CD14-positive monocyte (primary cell): ENCODE results near the gene KIAA1549. TPM values are rescaled to one million over a fixed set of nuclear protein-coding genes. Genes with fewer than 3 reads are reported as not detected.

Experiments used
- DNase-seq, 3 donors: peaks; one replicate each; pipeline ENCODE4 v3.0.0-alpha.2; 2011 to 2022
- H2AFZ ChIP-seq: 2 replicates; pipeline ENCODE4 v1.6.0; 2012; ENCODE audit warnings: mild to moderate bottlenecking, low read depth, low read length, inconsistent platforms; ENCODE audit not compliant: insufficient read depth, poor library complexity, severe bottlenecking
- H3K27ac ChIP-seq, 2 donors: 1 replicate in 1 of 2; 2 replicates in 1 of 2; pipeline ENCODE4 v1.5.1; 2012 to 2013; ENCODE audit warnings: low read length in 2 of 2, control low read depth in 1 of 2, inconsistent platforms in 1 of 2, low read depth in 1 of 2, mild to moderate bottlenecking in 1 of 2
- H3K27me3 ChIP-seq, 2 donors: one replicate each; pipeline versions ENCODE4 v1.6.0 to v1.6.1; 2011 to 2013; ENCODE audit warnings: low read length in 2 of 2; ENCODE audit not compliant: control insufficient read depth in 2 of 2, insufficient read depth in 2 of 2
- H3K36me3 ChIP-seq, 2 donors: replicated peaks in 1 of 2; 1 replicate in 1 of 2; 2 replicates in 1 of 2; pipeline versions ENCODE4 v1.5.1 to v1.6.1; 2012 to 2013; ENCODE audit warnings: low read length in 2 of 2, control low read depth in 1 of 2, inconsistent platforms in 1 of 2, mild to moderate bottlenecking in 1 of 2; ENCODE audit not compliant: insufficient read depth in 2 of 2, control insufficient read depth in 1 of 2
- H3K4me1 ChIP-seq, 2 donors: 1 replicate in 1 of 2; 2 replicates in 1 of 2; pipeline versions ENCODE4 v1.5.1 to v1.6.1; 2012 to 2013; ENCODE audit warnings: low read length in 2 of 2, control low read depth in 1 of 2, inconsistent platforms in 1 of 2, mild to moderate bottlenecking in 1 of 2, moderate library complexity in 1 of 2; ENCODE audit not compliant: insufficient read depth in 2 of 2, control insufficient read depth in 1 of 2
- H3K4me2 ChIP-seq: replicated peaks from 2 replicates; pipeline ENCODE3; 2012; ENCODE audit warnings: low read length, moderate library complexity, mild to moderate bottlenecking; ENCODE audit not compliant: poor library complexity, severe bottlenecking; ENCODE audit errors: extremely low read depth
- H3K4me3 ChIP-seq, 3 experiments: fragments of 200-600 bp in 1 of 3; sonication (generic) in 1 of 3; replicated peaks in 1 of 3; 1 replicate in 2 of 3; 2 replicates in 1 of 3; pipeline ENCODE4 v1.5.1; 2011 to 2013; ENCODE audit warnings: low read length in 3 of 3, mild to moderate bottlenecking in 3 of 3, control low read depth in 2 of 3, low read depth in 2 of 3, inconsistent platforms in 1 of 3, moderate library complexity in 1 of 3
- H3K79me2 ChIP-seq: 2 replicates; pipeline ENCODE4 v1.6.0; 2012; ENCODE audit warnings: mild to moderate bottlenecking, control low read depth, inconsistent platforms, low read length, moderate library complexity; ENCODE audit not compliant: insufficient read depth
- H3K9ac ChIP-seq: 2 replicates; pipeline ENCODE4 v1.6.0; 2017; ENCODE audit warnings: low read length, mild to moderate bottlenecking; ENCODE audit not compliant: insufficient read depth, poor library complexity, severe bottlenecking
- H3K9me3 ChIP-seq, 2 donors: replicated peaks in 1 of 2; 1 replicate in 1 of 2; 2 replicates in 1 of 2; pipeline versions ENCODE4 v1.5.1 to v1.6.1; 2012 to 2013; ENCODE audit warnings: low read length in 2 of 2, control low read depth in 1 of 2; ENCODE audit not compliant: control insufficient read depth in 1 of 2, insufficient read depth in 1 of 2
- H4K20me1 ChIP-seq: 2 replicates; pipeline ENCODE4 v1.6.0; 2012; ENCODE audit warnings: mild to moderate bottlenecking, low read length, control low read depth, moderate library complexity; ENCODE audit not compliant: insufficient read depth
- H3K27ac Mint-ChIP-seq, 7 donors: one replicate each; pipeline ENCODE4 v1.8.0; 2020; ENCODE audit warnings: mild to moderate bottlenecking in 7 of 7, mixed read lengths in 7 of 7, moderate library complexity in 6 of 7, inconsistent platforms in 2 of 7
- H3K27me3 Mint-ChIP-seq, 3 donors: one replicate each; pipeline ENCODE4 v1.8.0; 2021 to 2022; ENCODE audit warnings: low read depth in 3 of 3, mild to moderate bottlenecking in 3 of 3, mixed read lengths in 3 of 3, moderate library complexity in 3 of 3, inconsistent platforms in 1 of 3
- H3K36me3 Mint-ChIP-seq, 2 donors: one replicate each; pipeline ENCODE4 v1.8.0; 2020; ENCODE audit warnings: mixed read lengths in 2 of 2, inconsistent platforms in 1 of 2, mild to moderate bottlenecking in 1 of 2
- H3K4me1 Mint-ChIP-seq: one replicate; pipeline ENCODE4 v1.8.0; 2020; ENCODE audit warnings: mild to moderate bottlenecking, mixed read lengths
- H3K4me3 Mint-ChIP-seq, 2 donors: one replicate each; pipeline ENCODE4 v1.8.0; 2020; ENCODE audit warnings: mild to moderate bottlenecking in 2 of 2, mixed read lengths in 2 of 2, moderate library complexity in 1 of 2
- H3K9me3 Mint-ChIP-seq, 7 donors: one replicate each; pipeline ENCODE4 v1.8.0; 2020 to 2022; ENCODE audit warnings: mixed read lengths in 7 of 7, mild to moderate bottlenecking in 6 of 7, moderate library complexity in 6 of 7, inconsistent platforms in 2 of 7
- WGBS: methylation state at CpG from one replicate; pipeline ENCODE4 v1.1.5; 2013; ENCODE audit warnings: missing lambda C conversion rate; ENCODE audit not compliant: insufficient coverage; 5-methylcytosine and 5-hydroxymethylcytosine counted together
- intact Hi-C, 2 donors: fragments of 100-400 bp; cut with micrococcal nuclease; formaldehyde crosslinking; loops; one replicate each; pipeline versions ENCODE4 v1.15.0 to v1.15.1; 2023
- polyA plus RNA-seq, 3 donors: library from polyadenylated mRNA; depleted of rRNA in 1 of 3; unstranded in 2 of 3; stranded (reverse) in 1 of 3; fragments of 300-500 nt in 2 of 3; fragments of >200 nt in 1 of 3; fragmentation: Illumina TruSeq in 2 of 3; gene quantifications; 1 replicate in 2 of 3; 2 replicates in 1 of 3; pipeline ENCODE4 v1.2.3, GENCODE V29; 2012 to 2021
- TF ChIP-seq, protein P1 (sequence below): fragments of 200-600 bp; IDR thresholded peaks from one replicate; pipeline ENCODE4 v1.8.0; 2022; ENCODE audit warnings: antibody characterized with exemption, mild to moderate bottlenecking

Gene KIAA1549
- polyA plus RNA-seq, 3 donors = 0.03 TPM; not detected in 1

- Mint-ChIP-seq H3K36me3 (no peaks in the 10 kb centered on the region), H3K4me1 (peaks cover 4% of the 10 kb centered on the region), H3K27me3 (no peaks in the 10 kb centered on the region), H3K27ac (no peak overlapping the region), H3K9me3 (no peaks in the 10 kb centered on the region), H3K4me3 (no peak overlapping the region)
- Histone ChIP-seq H4K20me1 (no peaks in the 10 kb centered on the region), H3K36me3 (no peaks in the 10 kb centered on the region), H3K4me3 (no peak overlapping the region), H3K79me2 (no peaks in the 10 kb centered on the region), H3K4me1 (no peaks in the 10 kb centered on the region), H2AFZ (no peak overlapping the region), H3K9ac (no peak overlapping the region), H3K4me2 (no peak overlapping the region), H3K27ac (no peak overlapping the region), H3K27me3 (no peaks in the 10 kb centered on the region), H3K9me3 (no peaks in the 10 kb centered on the region)
- 97% methylated on average over 16 of the region's 21 CpGs for WGBS
- intact Hi-C loops = no loop called here
- DNase-seq = no peak
- TF ChIP-seq, protein P1, sequence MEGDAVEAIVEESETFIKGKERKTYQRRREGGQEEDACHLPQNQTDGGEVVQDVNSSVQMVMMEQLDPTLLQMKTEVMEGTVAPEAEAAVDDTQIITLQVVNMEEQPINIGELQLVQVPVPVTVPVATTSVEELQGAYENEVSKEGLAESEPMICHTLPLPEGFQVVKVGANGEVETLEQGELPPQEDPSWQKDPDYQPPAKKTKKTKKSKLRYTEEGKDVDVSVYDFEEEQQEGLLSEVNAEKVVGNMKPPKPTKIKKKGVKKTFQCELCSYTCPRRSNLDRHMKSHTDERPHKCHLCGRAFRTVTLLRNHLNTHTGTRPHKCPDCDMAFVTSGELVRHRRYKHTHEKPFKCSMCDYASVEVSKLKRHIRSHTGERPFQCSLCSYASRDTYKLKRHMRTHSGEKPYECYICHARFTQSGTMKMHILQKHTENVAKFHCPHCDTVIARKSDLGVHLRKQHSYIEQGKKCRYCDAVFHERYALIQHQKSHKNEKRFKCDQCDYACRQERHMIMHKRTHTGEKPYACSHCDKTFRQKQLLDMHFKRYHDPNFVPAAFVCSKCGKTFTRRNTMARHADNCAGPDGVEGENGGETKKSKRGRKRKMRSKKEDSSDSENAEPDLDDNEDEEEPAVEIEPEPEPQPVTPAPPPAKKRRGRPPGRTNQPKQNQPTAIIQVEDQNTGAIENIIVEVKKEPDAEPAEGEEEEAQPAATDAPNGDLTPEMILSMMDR = no peak
Measured at GRCh38 chr7:138890499-138891445, 90.4 kb downstream of the KIAA1549 start.

GRCh38 chr7:138889582-138890498, 91.3 kb downstream of the KIAA1549 start:
- peaks cover 4% of the 10 kb centered on the region for H3K4me1 Mint-ChIP-seq
- no peaks in the 10 kb centered on the region for H3K9me3 ChIP-seq
- no peak for DNase-seq
- no peak overlapping the region for H3K4me3 ChIP-seq
- H3K4me2 ChIP-seq = no peak overlapping the region
- no peaks in the 10 kb centered on the region for H4K20me1 ChIP-seq
- H3K79me2 ChIP-seq = no peaks in the 10 kb centered on the region
- H3K27ac Mint-ChIP-seq = no peak overlapping the region
- no peak overlapping the region for H3K27ac ChIP-seq
- H3K27me3 ChIP-seq = no peaks in the 10 kb centered on the region
- H3K4me1 ChIP-seq = no peaks in the 10 kb centered on the region
- WGBS = 91% methylated on average over 11 of the region's 12 CpGs
- no peaks in the 10 kb centered on the region for H3K36me3 Mint-ChIP-seq
- intact Hi-C loops = loop anchor here in 1 of 2 donors (10.0 kb wide), 1 partner anchor 185 kb away; no protein-coding TSS in a partner anchor
- no peak overlapping the region for H2AFZ ChIP-seq
- H3K9ac ChIP-seq = no peak overlapping the region
- no peaks in the 10 kb centered on the region for H3K36me3 ChIP-seq
- H3K4me3 Mint-ChIP-seq = no peak overlapping the region
- no peaks in the 10 kb centered on the region for H3K27me3 Mint-ChIP-seq
- H3K9me3 Mint-ChIP-seq = no peaks in the 10 kb centered on the region
- TF ChIP-seq, protein P1 = no peak
